Measurements from ENCODE around the gene COL19A1.

The COL19A1 gene

DNA sequence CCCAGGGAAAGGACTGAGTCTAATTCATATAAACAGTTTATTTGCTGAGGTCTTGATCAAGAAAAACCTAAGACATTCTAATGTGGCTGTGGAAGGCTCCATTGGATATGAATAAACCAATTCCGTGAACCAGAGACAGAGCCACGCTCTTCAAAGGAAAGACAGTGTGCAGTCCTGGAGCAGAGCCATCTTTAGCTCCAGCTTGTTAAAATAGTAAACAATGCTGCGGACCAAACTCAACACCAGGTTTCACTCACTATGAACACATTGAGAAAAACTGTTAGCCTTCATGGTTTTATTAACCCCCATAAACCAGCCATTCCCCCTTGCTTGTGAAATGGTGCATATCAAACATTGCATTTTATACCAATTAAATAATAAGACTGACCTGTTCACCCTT, 374.7 kb downstream of the COL19A1 start:
- in situ Hi-C loops (cut with HindIII; ENCODE audit: low sequenced_read_pairs), result no loop called here
- TF ChIP-seq, protein P1, sequence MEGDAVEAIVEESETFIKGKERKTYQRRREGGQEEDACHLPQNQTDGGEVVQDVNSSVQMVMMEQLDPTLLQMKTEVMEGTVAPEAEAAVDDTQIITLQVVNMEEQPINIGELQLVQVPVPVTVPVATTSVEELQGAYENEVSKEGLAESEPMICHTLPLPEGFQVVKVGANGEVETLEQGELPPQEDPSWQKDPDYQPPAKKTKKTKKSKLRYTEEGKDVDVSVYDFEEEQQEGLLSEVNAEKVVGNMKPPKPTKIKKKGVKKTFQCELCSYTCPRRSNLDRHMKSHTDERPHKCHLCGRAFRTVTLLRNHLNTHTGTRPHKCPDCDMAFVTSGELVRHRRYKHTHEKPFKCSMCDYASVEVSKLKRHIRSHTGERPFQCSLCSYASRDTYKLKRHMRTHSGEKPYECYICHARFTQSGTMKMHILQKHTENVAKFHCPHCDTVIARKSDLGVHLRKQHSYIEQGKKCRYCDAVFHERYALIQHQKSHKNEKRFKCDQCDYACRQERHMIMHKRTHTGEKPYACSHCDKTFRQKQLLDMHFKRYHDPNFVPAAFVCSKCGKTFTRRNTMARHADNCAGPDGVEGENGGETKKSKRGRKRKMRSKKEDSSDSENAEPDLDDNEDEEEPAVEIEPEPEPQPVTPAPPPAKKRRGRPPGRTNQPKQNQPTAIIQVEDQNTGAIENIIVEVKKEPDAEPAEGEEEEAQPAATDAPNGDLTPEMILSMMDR (IDR thresholded peaks at IDR 0.05; ENCODE audit: low read depth, low read length), result no peak
- no peak for DNase-seq (ENCODE audit: low read depth, low spot score)
- H3K4me3 ChIP-seq (ENCODE audit: low read depth, low read length), result no peak overlapping the region

DNA sequence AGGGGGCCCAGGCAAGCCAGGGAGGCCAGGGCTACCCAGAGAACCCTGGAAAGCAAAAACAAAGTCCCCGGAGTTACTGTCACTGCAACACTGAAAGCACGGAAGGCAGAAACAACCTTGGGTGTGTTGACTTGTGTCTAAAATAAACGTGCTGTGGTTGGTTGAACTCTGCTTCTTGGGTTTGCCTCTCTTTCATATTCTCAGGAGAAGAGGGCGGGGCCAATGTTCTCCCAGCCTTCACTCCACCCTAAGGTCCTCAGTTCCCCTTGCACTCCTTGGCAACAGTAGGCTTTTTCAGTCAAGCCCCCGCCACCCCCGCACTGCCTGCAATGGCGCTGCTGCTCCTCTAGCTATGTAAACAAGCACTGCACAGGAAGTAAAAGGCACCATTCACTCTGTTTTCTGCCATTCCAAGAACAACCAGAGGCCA, 375.6 kb downstream of the COL19A1 start:
- in situ Hi-C loops (cut with HindIII; ENCODE audit: low sequenced_read_pairs), result no loop called here
- TF ChIP-seq, protein P1 (IDR thresholded peaks at IDR 0.05; ENCODE audit: low read depth, low read length), result no peak
- DNase-seq (ENCODE audit: low read depth, low spot score), result no peak
- H3K4me3 ChIP-seq (ENCODE audit: low read depth, low read length), result no peak overlapping the region

DNA sequence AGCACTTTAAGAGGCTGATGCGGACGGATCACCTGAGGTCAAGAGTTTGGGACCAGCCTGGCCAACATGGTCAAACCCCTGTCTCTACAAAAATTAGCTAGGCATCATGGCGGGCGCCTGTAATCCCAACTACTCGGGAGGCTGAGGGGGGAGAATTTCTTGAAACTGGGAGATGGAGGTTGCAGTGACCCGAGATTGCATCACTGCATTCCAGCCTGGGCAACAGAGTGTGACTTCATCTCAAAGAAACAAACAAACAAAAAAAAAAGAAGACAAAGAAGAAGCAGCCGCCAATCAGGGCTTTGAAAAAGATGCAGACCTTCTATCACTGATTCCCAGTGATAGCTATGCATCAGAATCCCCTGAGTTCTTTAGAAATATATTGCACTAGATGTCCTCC, 379.8 kb downstream of the COL19A1 start:
- no peak for DNase-seq (ENCODE audit: low read depth, low spot score)
- no peak overlapping the region for H3K4me3 ChIP-seq (ENCODE audit: low read depth, low read length)
- in situ Hi-C loops (cut with HindIII; ENCODE audit: low sequenced_read_pairs), result no loop called here
- TF ChIP-seq, protein P1 (IDR thresholded peaks at IDR 0.05; ENCODE audit: low read depth, low read length), result no peak

DNA sequence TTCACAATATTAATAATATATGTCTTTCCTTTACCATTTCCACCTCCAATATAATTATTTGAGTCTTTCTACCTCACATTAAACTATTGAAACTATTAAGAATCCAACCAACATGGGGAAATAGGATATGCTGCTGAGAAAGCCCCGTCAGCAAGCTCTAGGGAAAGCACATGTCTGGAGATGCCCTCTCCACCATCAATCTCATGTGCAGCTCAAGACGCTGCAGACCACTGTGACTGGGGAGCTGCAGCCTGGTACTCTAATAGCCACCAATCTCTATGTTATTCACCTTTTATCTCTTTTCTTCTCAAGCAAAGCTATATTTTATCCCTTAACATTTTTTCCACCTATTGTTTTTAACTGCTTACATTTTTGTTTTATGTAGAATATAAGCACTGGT, 386.2 kb downstream of the COL19A1 start:
- DNase-seq (ENCODE audit: low read depth, low spot score), result no peak
- in situ Hi-C loops (cut with HindIII; ENCODE audit: low sequenced_read_pairs), result no loop called here
- no peak overlapping the region for H3K4me3 ChIP-seq (ENCODE audit: low read depth, low read length)
- TF ChIP-seq, protein P1 (IDR thresholded peaks at IDR 0.05; ENCODE audit: low read depth, low read length), result no peak

DNA sequence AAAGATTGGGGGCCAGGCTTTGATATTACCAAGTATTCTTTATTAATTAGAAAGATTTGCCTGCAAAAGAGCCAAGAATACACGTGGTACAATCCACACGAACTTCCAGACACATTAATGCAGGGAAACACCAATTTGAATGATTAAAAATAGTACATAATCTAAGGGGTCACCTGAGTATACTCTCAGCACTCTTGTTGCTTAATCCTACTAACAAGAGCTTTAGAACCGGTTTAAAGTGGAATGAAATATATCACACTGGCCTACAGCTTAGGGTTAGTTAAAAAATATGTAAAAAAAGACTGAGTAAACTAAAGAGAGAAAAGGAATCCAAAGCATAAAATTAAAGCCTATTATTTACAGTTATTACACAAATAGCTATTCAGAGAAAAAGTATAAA, 387.6 kb downstream of the COL19A1 start:
- H3K4me3 ChIP-seq (ENCODE audit: low read depth, low read length), result no peak overlapping the region
- TF ChIP-seq, protein P1 (IDR thresholded peaks at IDR 0.05; ENCODE audit: low read depth, low read length), result no peak
- in situ Hi-C loops (cut with HindIII; ENCODE audit: low sequenced_read_pairs), result no loop called here
- DNase-seq (ENCODE audit: low read depth, low spot score), result no peak

DNA sequence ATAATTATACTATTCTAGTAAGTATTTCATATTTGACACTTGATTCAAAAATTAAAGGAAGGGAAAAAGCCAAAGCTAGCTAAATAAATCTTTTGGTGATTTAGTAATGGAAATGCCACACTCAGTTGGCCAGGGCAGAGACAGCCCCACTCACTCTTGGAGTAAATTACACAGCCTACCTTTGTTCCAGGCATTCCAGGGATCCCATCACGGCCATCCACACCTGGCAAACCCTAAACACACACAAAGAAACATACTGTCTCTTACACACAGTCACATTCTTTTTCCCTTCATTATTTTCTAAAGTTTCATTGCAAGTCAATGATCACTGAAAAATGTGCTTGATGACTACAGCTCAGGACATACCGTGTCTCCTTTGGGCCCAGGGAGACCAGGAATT, 388.4 kb downstream of the COL19A1 start:
- TF ChIP-seq, protein P1 (IDR thresholded peaks at IDR 0.05; ENCODE audit: low read depth, low read length), result no peak
- in situ Hi-C loops (cut with HindIII; ENCODE audit: low sequenced_read_pairs), result no loop called here
- no peak for DNase-seq (ENCODE audit: low read depth, low spot score)
- no peak overlapping the region for H3K4me3 ChIP-seq (ENCODE audit: low read depth, low read length)

DNA sequence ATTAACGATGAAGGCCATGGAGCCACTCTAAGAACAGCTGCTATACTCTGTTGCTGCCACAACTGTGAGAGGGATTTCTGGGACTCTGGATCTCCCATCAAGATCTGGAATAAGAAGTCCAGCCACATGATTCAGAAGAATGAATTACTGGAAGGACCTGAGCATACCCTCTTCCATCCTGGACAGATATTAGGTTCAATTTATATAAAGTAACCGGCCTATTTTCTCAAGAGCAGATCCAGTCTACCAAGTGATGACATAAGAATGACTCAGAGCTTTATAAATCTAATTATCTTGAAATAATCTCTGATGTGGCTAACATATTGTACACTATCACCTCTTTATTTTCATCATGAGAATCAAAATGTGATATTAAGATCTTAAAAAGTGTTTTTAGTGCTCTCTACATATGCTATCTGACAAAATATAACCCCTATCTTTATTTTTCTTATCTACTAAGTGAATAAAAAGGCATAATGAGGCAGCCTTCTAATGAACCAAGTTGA, 391.5 kb downstream of the COL19A1 start:
- in situ Hi-C loops (cut with HindIII; ENCODE audit: low sequenced_read_pairs), result no loop called here
- no peak for DNase-seq (ENCODE audit: low read depth, low spot score)
- TF ChIP-seq, protein P1 (IDR thresholded peaks at IDR 0.05; ENCODE audit: low read depth, low read length), result no peak
- no peak overlapping the region for H3K4me3 ChIP-seq (ENCODE audit: low read depth, low read length)
